Measurements from ENCODE around the gene SPP1. TPM values are rescaled to one million over a fixed set of nuclear protein-coding genes. Genes with fewer than 3 reads are reported as not detected.

SPP1 gene
- total RNA-seq, result 11.8 TPM

DNA sequence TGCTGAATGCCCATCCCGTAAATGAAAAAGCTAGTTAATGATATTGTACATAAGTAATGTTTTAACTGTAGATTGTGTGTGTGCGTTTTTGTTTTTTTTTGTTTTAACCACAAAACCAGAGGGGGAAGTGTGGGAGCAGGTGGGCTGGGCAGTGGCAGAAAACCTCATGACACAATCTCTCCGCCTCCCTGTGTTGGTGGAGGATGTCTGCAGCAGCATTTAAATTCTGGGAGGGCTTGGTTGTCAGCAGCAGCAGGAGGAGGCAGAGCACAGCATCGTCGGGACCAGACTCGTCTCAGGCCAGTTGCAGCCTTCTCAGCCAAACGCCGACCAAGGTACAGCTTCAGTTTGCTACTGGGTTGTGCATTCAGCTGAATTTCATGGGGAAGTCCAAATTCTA lies at the start of gene SPP1:
Gene SPP1, plus strand, starts transcription at position 249 of the 400 bp plus-strand sequence. CDS start 1,182 bp downstream, outside the sequence.
- no peaks in the 10 kb centered on the region for H3K9me3 ChIP-seq
- no peaks in the 10 kb centered on the region for H3K36me3 ChIP-seq
- intact Hi-C loops (cut with DNase I), result no loop called here
- no peak for DNase-seq (ENCODE audit: extremely low spot score in 2 of 2)
- H3K4me3 ChIP-seq, result no peak within 1 kb of the TSS
- TF ChIP-seq POLR2AphosphoS5 (IDR thresholded peaks at IDR 0.05; ENCODE audit: insufficient read depth in 1 of 2, low read depth in 1 of 2), result no peak
- no peak within 1 kb of the TSS for H3K27ac ChIP-seq
- no peaks in the 10 kb centered on the region for H3K27me3 ChIP-seq
- no peaks in the 10 kb centered on the region for H3K4me1 ChIP-seq

DNA sequence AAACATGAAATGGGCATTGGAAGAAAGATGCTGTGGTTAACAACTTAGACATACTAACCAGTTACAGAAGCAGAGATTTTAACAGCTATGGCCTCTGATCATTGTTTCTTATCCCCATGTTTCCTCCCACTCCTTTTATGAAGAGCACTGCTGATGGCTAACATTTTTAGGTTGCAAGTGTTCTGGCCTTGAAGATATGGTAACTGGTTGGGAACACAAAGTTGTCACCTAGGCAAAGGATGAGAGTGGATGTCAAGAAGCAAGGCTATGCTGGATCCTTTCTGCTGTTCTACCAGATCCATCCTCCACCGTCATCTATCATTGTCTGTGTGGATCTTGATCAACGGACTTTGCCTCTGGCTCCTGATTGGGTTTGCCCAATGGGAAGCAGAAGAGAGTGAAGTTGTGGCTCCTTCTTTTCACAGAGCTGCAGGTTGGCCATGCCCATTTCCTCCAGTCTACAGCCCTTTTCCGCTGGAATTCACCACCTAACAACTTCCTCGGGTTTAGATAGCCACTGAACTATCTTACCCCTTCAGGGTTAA lies 48.9 kb upstream of the SPP1 start:
- H3K4me3 ChIP-seq, result no peak overlapping the region
- H3K9me3 ChIP-seq, result no peaks in the 10 kb centered on the region
- no peaks in the 10 kb centered on the region for H3K4me1 ChIP-seq
- no peak for DNase-seq (ENCODE audit: extremely low spot score in 2 of 2)
- intact Hi-C loops (cut with DNase I), result no loop called here
- H3K27ac ChIP-seq, result no peak overlapping the region
- no peaks in the 10 kb centered on the region for H3K36me3 ChIP-seq
- TF ChIP-seq POLR2A (IDR thresholded peaks at IDR 0.05) (no peak), POLR2AphosphoS5 (IDR thresholded peaks at IDR 0.05; ENCODE audit: insufficient read depth in 1 of 2, low read depth in 1 of 2) (no peak)
- TF ChIP-seq, protein P1, sequence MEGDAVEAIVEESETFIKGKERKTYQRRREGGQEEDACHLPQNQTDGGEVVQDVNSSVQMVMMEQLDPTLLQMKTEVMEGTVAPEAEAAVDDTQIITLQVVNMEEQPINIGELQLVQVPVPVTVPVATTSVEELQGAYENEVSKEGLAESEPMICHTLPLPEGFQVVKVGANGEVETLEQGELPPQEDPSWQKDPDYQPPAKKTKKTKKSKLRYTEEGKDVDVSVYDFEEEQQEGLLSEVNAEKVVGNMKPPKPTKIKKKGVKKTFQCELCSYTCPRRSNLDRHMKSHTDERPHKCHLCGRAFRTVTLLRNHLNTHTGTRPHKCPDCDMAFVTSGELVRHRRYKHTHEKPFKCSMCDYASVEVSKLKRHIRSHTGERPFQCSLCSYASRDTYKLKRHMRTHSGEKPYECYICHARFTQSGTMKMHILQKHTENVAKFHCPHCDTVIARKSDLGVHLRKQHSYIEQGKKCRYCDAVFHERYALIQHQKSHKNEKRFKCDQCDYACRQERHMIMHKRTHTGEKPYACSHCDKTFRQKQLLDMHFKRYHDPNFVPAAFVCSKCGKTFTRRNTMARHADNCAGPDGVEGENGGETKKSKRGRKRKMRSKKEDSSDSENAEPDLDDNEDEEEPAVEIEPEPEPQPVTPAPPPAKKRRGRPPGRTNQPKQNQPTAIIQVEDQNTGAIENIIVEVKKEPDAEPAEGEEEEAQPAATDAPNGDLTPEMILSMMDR (IDR thresholded peaks at IDR 0.05), result no peak
- no peaks in the 10 kb centered on the region for H3K27me3 ChIP-seq

DNA sequence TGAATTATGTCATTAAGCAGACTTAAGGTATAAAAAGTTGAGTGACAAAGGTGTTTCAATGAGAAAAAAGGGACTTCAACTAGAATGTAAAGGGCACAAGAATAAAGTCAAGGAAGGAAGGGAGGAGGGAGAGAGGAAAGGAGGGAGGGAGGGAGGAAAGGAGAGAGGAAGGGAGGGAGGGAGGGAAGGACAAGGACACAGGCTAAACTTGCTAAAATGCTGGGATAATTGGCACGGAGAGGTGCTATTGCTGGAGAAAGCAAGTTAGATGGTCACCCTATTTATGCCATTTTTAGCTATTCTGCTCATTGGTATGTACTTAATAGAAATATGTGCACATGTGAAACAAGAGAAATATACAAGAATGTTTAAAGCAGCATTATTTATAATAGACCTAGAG lies 44.9 kb upstream of the SPP1 start:
- H3K27ac ChIP-seq, result no peak overlapping the region
- H3K36me3 ChIP-seq, result no peaks in the 10 kb centered on the region
- H3K4me3 ChIP-seq, result no peak overlapping the region
- DNase-seq (ENCODE audit: extremely low spot score in 2 of 2), result no peak
- TF ChIP-seq POLR2A (IDR thresholded peaks at IDR 0.05) (no peak), POLR2AphosphoS5 (IDR thresholded peaks at IDR 0.05; ENCODE audit: insufficient read depth in 1 of 2, low read depth in 1 of 2) (no peak)
- TF ChIP-seq, protein P1 (IDR thresholded peaks at IDR 0.05), result no peak
- intact Hi-C loops (cut with DNase I), result no loop called here
- no peaks in the 10 kb centered on the region for H3K27me3 ChIP-seq
- H3K9me3 ChIP-seq, result no peaks in the 10 kb centered on the region
- no peaks in the 10 kb centered on the region for H3K4me1 ChIP-seq

DNA sequence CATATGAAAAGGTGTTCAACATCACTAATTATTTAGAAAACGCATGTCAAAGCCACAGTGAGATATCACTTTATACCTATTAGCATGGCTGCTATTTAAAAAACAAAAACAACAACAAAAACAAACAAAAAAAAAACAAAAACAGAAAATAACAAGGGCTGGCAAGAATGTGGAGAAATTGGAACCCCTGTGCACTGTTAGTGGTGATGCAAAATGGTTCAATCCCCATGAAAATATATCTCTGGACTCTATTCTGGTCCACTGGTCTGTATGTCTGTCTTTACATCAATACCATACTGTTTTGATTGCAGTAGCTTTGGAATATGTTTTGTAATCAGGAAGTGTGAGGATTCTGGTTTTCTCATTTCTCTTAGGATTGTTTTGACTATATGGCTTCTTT lies 43.6 kb upstream of the SPP1 start:
- Histone ChIP-seq H3K4me3 (no peak overlapping the region), H3K27me3 (no peaks in the 10 kb centered on the region), H3K9me3 (no peaks in the 10 kb centered on the region), H3K27ac (no peak overlapping the region), H3K36me3 (no peaks in the 10 kb centered on the region), H3K4me1 (no peaks in the 10 kb centered on the region)
- intact Hi-C loops (cut with DNase I), result no loop called here
- no peak for TF ChIP-seq POLR2A (IDR thresholded peaks at IDR 0.05)
- no peak for TF ChIP-seq POLR2AphosphoS5 (IDR thresholded peaks at IDR 0.05; ENCODE audit: insufficient read depth in 1 of 2, low read depth in 1 of 2)
- TF ChIP-seq, protein P1 (IDR thresholded peaks at IDR 0.05), result no peak
- DNase-seq (ENCODE audit: extremely low spot score in 2 of 2), result no peak

DNA sequence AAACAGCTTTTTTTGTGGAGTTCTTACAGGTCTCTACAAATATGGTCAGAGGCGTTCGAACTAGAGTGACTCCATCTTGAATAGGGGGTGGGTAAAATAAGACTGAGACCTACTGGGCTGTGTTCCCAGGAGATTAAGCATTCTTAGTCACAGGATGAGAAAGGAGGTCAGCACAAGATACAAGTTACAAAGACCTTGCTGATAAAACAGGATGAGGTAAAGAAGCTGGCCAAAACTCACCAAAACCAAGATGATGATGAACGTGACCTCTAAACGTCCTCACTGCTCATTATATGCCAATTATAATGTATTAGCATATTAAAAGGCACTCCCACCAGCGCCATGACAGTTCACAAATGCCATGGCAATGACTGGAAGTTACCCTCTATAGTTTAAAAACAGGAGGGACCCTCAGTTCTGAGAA lies 42.8 kb upstream of the SPP1 start:
- DNase-seq (ENCODE audit: extremely low spot score in 2 of 2), result no peak
- Histone ChIP-seq H3K4me1 (no peaks in the 10 kb centered on the region), H3K27me3 (no peaks in the 10 kb centered on the region), H3K36me3 (no peaks in the 10 kb centered on the region), H3K9me3 (no peaks in the 10 kb centered on the region), H3K27ac (no peak overlapping the region), H3K4me3 (no peak overlapping the region)
- TF ChIP-seq POLR2AphosphoS5 (IDR thresholded peaks at IDR 0.05; ENCODE audit: insufficient read depth in 1 of 2, low read depth in 1 of 2) (no peak), POLR2A (IDR thresholded peaks at IDR 0.05) (no peak)
- TF ChIP-seq, protein P1 (IDR thresholded peaks at IDR 0.05), result no peak
- intact Hi-C loops (cut with DNase I), result no loop called here
